Pulmonary artery endothelial cell (primary cell): ENCODE results near the gene FCER2. TPM values are rescaled to one million over a fixed set of nuclear protein-coding genes. Genes with fewer than 3 reads are reported as not detected.

Experiments used
- DNase-seq: peaks from one replicate; pipeline ENCODE4 v3.0.0-alpha.2; 2011; ENCODE audit warnings: low read depth, low spot score
- total RNA-seq: library from RNA; depleted of rRNA; stranded (reverse); fragments of >200 nt; gene quantifications from 2 replicates; pipeline ENCODE4 v1.2.3, GENCODE V29; 2014

Gene FCER2
- total RNA-seq, 1 donor from 2014 or later: not detected

- no peak for DNase-seq
Measured at GRCh38 chr19:7734220-7735203, 32.6 kb upstream of the FCER2 start.

- DNase-seq: no peak
Measured at GRCh38 chr19:7733376-7733775, 31.4 kb upstream of the FCER2 start.

- DNase-seq: no peak
Measured at GRCh38 chr19:7732045-7732444, 30.1 kb upstream of the FCER2 start, which contains the start of gene CLEC4G. TSS of gene CLEC4G (minus strand) at chr19:7732110. CDS start at chr19:7732102, 8 bp downstream.

DNA sequence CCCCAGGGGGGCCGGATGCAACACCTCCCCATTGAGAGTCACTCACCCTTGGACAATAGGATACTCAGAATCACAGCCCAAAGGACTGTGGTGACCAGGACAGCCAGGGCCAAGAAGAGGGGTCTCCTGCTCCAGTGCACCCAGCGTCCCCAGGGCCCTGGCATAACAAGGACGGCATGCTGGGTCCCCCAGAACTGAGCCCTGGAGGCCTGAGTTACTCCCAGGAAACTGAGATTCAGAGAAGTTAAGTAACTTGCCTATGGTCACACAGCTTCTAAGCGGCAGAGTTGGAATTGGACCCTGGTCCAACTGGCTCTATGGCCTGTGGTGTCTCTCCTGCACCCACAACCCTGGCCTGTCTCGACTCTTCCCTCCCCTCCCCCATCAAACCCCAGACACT, 29.7 kb upstream of the FCER2 start:
- DNase-seq: no peak

- no peak for DNase-seq
Measured at GRCh38 chr19:7731218-7731595, 29.3 kb upstream of the FCER2 start.

- DNase-seq: no peak
Measured at GRCh38 chr19:7730286-7731217, 28.6 kb upstream of the FCER2 start.

- no peak for DNase-seq
Measured at GRCh38 chr19:7729831-7730285, 27.9 kb upstream of the FCER2 start.

DNA sequence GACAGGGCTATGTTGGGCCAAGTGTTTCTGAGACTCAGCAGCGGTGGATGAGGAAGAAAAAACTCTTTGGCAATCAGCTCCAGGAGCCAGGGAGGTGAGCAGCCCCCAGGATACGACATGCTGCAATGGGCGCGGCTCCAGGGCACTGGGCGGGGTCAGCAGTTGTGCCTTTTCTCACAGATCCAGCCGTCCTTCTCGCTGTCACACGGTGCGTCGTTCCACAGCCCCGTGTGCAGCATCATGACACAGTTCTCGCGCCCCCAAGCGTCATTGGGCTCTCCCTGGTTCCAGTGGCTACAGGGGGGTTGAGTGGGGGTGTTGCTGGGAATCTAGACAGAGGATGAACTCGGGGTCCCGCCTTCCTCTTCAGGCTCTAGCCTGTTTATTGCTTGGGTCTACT, 27.3 kb upstream of the FCER2 start:
- no peak for DNase-seq

GRCh38 chr19:7725791-7726190, 23.9 kb upstream of the FCER2 start:
- no peak for DNase-seq

DNA sequence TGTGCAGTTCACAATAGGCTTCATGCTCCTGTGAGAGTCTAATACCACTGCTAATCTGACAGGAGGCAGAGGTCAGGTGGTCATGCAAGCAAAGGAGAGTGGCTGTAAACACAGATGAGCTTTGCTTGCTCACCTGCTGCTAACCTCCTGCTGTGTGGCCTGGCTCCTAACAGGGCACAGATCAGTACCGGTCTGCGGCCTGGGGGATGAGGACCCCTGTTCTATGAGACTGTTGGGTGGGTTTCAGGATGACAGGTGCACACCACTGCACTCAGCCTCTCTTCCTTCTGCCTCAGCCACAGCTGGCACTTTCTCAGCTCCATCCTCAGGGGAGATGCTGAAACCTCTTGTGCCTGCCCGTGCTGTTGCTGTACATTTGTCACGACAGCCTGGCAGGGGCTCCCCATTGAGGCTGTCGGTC, 20.3 kb upstream of the FCER2 start:
- no peak for DNase-seq

GRCh38 chr19:7720351-7720750, 18.4 kb upstream of the FCER2 start:
- DNase-seq: no peak

DNA sequence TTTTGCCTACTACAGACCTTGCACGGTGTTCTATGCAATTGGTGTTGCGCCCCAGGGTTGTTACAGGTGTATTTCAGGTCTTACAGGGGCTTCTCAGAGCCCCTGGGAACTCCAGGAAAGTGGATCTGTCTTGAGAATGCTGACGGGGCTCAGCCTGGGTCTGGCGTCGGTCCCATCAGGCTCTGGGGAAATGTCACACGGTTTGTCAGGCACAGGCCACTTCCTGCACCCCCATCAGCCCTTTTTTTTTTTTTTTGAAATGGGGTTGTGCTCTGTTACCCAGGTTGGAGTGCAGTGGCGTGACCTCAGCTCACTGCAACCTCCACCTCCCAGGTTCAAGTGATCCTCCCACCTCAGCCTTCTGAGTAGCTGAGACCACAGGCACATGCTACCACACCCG, 16.7 kb upstream of the FCER2 start:
- DNase-seq: no peak

- no peak for DNase-seq
Measured at GRCh38 chr19:7716762-7717161, 14.8 kb upstream of the FCER2 start.

GRCh38 chr19:7715671-7716070, 13.7 kb upstream of the FCER2 start:
- no peak for DNase-seq

DNA sequence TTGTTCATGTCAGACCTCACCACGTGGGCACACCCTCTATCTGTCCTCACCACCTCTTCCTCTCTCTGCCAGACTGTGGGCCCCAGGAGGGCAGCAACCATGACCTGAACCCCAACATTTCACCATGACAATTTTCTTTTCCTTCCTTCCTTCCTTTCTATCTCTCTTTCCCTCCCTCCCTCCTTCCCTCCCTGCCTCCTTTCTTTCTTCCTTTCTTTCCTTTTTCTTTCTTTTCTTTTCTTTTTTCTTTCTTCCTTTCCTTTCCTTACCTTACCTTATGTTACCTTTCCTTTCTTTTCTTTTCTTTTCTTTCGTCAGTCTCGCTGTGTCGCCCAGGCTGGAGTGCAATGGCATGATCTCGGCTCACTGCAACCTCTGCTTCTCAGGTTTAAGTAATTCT, 8.7 kb upstream of the FCER2 start:
- no peak for DNase-seq

- DNase-seq: no peak
Measured at GRCh38 chr19:7709932-7710460, 8.1 kb upstream of the FCER2 start.

DNA sequence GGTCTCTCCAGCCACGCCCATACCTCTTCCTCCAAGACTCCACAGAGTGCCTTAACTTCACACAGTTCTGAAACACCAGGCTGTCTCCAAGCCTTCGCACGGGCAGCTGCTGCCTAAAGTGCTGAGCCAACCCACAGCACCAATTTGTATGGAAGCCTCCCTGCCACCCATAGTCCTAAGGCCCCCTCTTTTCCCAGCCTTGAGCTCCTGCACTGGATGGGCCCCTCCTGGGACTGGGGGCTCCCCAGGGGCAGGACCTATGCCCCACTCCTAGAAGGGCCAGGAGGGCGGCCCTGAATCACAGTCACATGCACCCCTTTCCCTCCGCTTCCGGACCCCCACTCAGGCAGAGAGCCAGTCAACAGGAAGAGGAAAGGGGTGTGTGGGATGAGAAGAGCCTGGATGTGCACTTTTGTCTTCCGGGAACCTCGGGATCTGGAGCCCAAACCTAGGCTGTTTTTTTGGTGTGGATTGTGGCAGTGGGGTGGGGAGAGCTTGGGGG, 5.1 kb upstream of the FCER2 start:
- DNase-seq: no peak

DNA sequence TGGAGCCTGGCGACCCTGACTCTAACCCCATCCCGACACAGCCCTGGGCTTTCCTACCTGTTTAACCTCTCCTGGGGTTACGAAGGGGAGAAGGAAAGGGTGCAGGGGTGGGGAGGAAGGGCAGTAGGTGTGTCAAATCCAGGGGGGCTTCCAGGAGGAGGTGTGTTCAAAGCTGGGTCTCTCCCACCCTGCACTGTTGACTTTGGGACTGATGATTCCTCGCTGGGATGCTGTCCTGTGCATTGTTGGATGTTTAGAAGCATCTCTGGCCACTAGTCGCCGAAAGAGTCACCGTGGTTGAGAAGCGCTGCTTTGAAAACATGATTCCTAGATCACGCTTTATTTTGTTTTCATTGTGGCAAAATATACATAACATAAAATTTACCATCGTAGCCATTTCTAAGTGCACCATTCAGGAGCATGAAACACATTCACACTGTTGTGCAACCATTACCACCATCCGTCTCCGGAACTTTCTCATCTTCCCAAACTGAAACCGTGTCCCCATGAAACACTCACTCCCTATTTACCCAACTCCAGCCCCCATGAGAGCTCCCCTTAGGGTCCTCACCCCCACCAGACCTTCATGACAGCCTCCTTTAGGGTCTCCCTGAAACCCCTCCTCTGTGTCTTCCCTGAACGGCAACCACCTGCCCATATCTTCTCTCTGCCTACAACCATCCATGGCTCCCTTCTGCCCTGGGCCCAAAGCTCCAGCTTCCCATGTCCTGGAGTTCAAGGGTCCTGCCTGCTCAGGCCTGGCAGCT, 4.4 kb upstream of the FCER2 start:
- no peak for DNase-seq

DNA sequence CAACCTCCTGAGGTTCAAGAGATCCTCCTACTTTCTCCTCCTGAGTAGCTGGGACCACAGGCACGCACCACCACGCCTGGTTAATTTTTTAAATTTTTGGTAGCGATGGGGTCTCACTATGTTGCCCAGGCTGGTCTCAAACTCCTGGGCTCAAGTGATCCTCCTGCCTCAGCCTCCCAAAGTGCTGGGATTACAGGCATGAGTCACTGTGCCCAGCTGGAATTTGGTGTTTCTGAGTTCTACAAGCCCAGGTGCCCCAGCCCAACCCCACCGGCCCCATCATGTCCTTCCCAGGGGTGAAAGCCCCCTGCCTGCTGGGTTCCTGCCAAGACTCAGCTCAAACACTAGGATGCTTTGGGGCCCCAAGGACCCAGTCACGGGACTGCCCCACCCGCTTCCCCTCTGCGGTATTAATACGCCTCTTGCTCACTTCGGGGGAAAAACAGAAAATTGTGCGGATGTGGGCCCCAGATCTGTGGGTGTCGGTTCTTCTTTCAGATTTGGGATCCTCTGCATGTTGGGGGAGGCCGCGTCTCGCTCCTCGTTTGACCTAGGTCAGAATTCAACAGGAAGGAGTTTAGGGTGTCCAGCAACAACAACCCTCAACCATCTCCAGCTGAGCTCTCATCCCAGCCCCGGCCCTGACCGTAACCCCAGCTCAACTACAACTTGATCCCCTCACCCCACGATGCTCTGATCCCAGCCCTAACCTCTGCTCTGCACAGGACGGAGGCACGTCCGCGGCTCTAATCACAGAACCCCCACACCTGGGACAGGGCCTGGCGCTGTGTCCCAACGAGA, 3.7 kb upstream of the FCER2 start:
- DNase-seq: no peak
